ENCODE results near the gene PSENEN. TPM values are rescaled to one million over a fixed set of nuclear protein-coding genes. Genes with fewer than 3 reads are reported as not detected.

The PSENEN gene
- total RNA-seq, 6 experiments from 2014 or later, result 24.2 to 42.9 (median 35.8) TPM

DNA sequence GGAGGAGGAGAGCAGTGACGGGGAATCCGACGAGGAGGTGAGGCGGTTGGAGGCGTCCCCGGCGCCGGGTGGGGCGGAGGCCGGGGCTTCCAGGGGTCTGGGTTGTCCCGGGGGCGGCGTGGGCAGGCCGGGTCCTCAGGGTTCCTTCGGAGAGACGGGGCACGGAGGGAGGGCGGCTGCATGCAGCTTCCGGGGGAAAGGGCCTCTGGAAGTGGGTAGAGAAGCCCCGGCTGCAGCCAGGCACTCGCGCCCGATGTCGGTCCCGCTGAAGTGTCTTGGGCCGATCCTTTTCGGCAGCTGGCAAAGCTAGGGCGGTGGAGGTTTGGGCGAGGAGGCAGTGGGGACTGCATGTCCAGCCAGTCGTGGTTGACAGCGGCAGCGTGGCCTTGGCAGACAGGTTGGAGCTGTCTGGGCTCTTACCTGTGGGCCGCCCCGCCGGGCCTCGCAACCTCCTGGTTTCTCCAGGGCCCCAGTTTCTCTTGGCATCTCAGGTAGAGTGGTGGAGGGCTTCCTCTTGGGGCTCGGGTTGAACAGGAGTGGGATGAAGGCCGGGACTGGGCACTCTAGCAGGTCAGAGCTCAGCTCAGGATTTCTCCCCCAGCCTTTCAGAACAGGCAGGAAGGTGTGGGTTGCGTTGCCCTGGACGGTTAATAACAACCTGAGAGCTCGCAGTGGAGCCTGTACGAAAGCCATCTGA is 27.0 kb upstream of the PSENEN start:
- intact Hi-C loops (cut with DNase I), result no loop called here
- H3K27me3 ChIP-seq, result no peaks in the 10 kb centered on the region
- peaks cover 0 to 22% (median 11%) of the 10 kb centered on the region in 4 donors for H3K36me3 ChIP-seq
- H3K9me3 ChIP-seq, result no peaks in the 10 kb centered on the region
- ATAC-seq, result no peak
- H3K4me3 ChIP-seq, result peak overlapping the region; percentile 66 to 92 (median 79)
- H3K4me1 ChIP-seq, result peaks cover 0 to 21% (median 6%) of the 10 kb centered on the region in 4 donors
- TF ChIP-seq POLR2A (IDR thresholded peaks at IDR 0.05), result no peak
- TF ChIP-seq, protein P1, sequence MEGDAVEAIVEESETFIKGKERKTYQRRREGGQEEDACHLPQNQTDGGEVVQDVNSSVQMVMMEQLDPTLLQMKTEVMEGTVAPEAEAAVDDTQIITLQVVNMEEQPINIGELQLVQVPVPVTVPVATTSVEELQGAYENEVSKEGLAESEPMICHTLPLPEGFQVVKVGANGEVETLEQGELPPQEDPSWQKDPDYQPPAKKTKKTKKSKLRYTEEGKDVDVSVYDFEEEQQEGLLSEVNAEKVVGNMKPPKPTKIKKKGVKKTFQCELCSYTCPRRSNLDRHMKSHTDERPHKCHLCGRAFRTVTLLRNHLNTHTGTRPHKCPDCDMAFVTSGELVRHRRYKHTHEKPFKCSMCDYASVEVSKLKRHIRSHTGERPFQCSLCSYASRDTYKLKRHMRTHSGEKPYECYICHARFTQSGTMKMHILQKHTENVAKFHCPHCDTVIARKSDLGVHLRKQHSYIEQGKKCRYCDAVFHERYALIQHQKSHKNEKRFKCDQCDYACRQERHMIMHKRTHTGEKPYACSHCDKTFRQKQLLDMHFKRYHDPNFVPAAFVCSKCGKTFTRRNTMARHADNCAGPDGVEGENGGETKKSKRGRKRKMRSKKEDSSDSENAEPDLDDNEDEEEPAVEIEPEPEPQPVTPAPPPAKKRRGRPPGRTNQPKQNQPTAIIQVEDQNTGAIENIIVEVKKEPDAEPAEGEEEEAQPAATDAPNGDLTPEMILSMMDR (IDR thresholded peaks at IDR 0.05), result no peak
- H3K27ac ChIP-seq, result peak overlapping the region; percentile 40 to 91 (median 77)
- peak; percentile 59 to 72 (median 66) for DNase-seq
- WGBS (ENCODE audit: insufficient coverage, low coverage, low lambda C conversion rate, missing lambda C conversion rate), result 4% methylated on average over 9 of the region's 42 CpGs

DNA sequence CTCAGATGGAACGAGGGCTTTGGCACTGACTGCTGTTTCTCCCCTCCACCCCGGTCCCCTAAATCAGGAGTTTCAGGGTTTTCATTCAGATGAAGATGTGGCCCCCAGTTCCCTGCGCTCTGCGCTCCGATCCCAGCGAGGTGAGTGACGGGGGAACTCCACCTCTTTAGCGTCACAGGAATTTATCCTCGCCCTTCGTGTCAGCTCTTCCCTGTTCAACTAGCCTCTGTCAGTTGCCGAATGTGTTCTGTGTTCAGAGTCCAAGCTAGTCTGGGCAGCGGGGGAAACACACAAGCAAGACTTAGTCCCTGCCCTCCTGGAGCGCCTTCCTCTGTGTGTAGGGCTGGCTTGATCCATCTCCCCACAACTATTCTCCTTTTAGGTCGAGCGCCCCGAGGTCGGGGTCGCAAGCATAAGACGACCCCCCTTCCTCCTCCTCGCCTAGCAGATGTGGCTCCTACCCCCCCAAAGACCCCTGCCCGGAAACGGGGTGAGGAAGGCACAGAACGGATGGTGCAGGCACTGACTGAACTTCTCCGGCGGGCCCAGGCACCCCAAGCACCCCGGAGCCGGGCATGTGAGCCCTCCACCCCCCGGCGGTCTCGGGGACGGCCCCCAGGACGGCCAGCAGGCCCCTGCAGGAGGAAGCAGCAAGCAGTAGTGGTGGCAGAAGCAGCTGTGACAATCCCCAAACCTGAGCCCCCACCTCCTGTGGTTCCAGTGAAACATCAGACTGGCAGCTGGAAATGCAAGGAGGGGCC is 25.9 kb upstream of the PSENEN start:
- Histone ChIP-seq H3K27me3 (no peaks in the 10 kb centered on the region), H3K9me3 (no peaks in the 10 kb centered on the region), H3K4me3 (peak overlapping the region in 2 of 3 donors; percentile 79 to 92), H3K27ac (peak overlapping the region in 1 of 3 donors; percentile 91), H3K36me3 (peaks cover 0 to 33% (median 18%) of the 10 kb centered on the region in 4 donors), H3K4me1 (peaks cover 0 to 21% (median 6%) of the 10 kb centered on the region in 4 donors)
- DNase-seq (peak; percentile 24 to 61 (median 56)), ATAC-seq (no peak)
- WGBS (ENCODE audit: insufficient coverage, low coverage, low lambda C conversion rate, missing lambda C conversion rate), result 58% methylated on average over 13 of the region's 32 CpGs
- intact Hi-C loops (cut with DNase I), result no loop called here
- TF ChIP-seq, protein P1 (IDR thresholded peaks at IDR 0.05), result no peak
- peak; percentile 27 for TF ChIP-seq POLR2A (IDR thresholded peaks at IDR 0.05)

DNA sequence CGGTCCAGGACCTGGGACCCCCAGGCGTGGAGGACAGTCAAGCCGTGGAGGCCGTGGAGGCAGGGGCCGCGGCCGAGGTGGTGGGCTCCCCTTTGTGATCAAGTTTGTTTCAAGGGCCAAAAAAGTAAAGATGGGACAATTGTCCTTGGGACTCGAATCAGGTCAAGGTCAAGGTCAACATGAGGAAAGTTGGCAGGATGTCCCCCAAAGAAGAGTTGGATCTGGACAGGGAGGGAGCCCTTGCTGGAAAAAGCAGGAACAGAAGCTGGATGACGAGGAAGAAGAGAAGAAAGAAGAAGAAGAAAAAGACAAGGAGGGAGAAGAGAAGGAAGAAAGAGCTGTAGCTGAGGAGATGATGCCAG is 25.3 kb upstream of the PSENEN start:
- ATAC-seq (no peak), DNase-seq (peak in 1 of 3 donors; percentile 21)
- no peaks in the 10 kb centered on the region for H3K27me3 ChIP-seq
- 90% methylated on average over 9 of the region's 9 CpGs for WGBS (ENCODE audit: insufficient coverage, low coverage, low lambda C conversion rate, missing lambda C conversion rate)
- peaks cover 0 to 38% (median 24%) of the 10 kb centered on the region in 4 donors for H3K36me3 ChIP-seq
- intact Hi-C loops (cut with DNase I), result no loop called here
- peaks cover 0 to 21% (median 6%) of the 10 kb centered on the region in 4 donors for H3K4me1 ChIP-seq
- no peak overlapping the region for H3K4me3 ChIP-seq
- no peak overlapping the region for H3K27ac ChIP-seq
- no peak for TF ChIP-seq POLR2A (IDR thresholded peaks at IDR 0.05)
- TF ChIP-seq, protein P1 (IDR thresholded peaks at IDR 0.05), result no peak
- H3K9me3 ChIP-seq, result no peaks in the 10 kb centered on the region

DNA sequence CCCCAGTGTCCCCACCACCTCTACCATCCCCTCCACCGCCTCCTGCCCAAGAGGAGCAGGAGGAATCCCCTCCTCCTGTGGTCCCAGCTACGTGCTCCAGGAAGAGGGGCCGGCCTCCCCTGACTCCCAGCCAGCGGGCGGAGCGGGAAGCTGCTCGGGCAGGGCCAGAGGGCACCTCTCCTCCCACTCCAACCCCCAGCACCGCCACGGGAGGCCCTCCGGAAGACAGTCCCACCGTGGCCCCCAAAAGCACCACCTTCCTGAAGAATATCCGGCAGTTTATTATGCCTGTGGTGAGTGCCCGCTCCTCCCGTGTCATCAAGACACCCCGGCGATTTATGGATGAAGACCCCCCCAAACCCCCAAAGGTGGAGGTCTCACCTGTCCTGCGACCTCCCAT is 24.8 kb upstream of the PSENEN start:
- TF ChIP-seq, protein P1 (IDR thresholded peaks at IDR 0.05), result no peak
- TF ChIP-seq POLR2A (IDR thresholded peaks at IDR 0.05), result no peak
- intact Hi-C loops (cut with DNase I), result no loop called here
- H3K27me3 ChIP-seq, result no peaks in the 10 kb centered on the region
- peaks cover 0 to 43% (median 29%) of the 10 kb centered on the region in 4 donors for H3K36me3 ChIP-seq
- H3K4me1 ChIP-seq, result peaks cover 0 to 18% (median 6%) of the 10 kb centered on the region in 4 donors
- H3K4me3 ChIP-seq, result no peak overlapping the region
- WGBS (ENCODE audit: insufficient coverage, low coverage, low lambda C conversion rate, missing lambda C conversion rate), result 94% methylated on average over 11 of the region's 17 CpGs
- DNase-seq, result peak; percentile 17 to 55 (median 50)
- H3K27ac ChIP-seq, result no peak overlapping the region
- H3K9me3 ChIP-seq, result no peaks in the 10 kb centered on the region
- no peak for ATAC-seq

All from right lobe of liver (tissue), 6 donors.